ENCODE measurements around the gene ELP2.

Gene ELP2

GRCh38 chr18:36153203-36153602, 23.5 kb downstream of the ELP2 start:
- TF ChIP-seq BACH2 (CRISPR knock-in tag; IDR thresholded peaks at IDR 0.05; ENCODE audit: borderline replicate concordance), result no peak
- no peak for TF ChIP-seq ZNF70 (CRISPR knock-in tag; IDR thresholded peaks at IDR 0.05)
- no peak for TF ChIP-seq RARB (CRISPR knock-in tag; IDR thresholded peaks at IDR 0.05)
- no peak for TF ChIP-seq ZFP3 (CRISPR knock-in tag; IDR thresholded peaks at IDR 0.05)
- TF ChIP-seq PATZ1 (CRISPR knock-in tag; IDR thresholded peaks at IDR 0.05; ENCODE audit: borderline replicate concordance), result no peak
- no peak for TF ChIP-seq OSR1 (CRISPR knock-in tag; IDR thresholded peaks at IDR 0.05)
- no peak for TF ChIP-seq ARNTL (CRISPR knock-in tag; IDR thresholded peaks at IDR 0.05; ENCODE audit: borderline replicate concordance, low read depth)
- no peak for TF ChIP-seq ZFP30 (CRISPR knock-in tag; IDR thresholded peaks at IDR 0.05)
- TF ChIP-seq ISL1 (CRISPR knock-in tag; IDR thresholded peaks at IDR 0.05), result no peak
- TF ChIP-seq TSHZ2 (CRISPR knock-in tag; IDR thresholded peaks at IDR 0.05), result no peak
- TF ChIP-seq CSDC2 (CRISPR knock-in tag; IDR thresholded peaks at IDR 0.05), result no peak
- TF ChIP-seq ZNF565 (CRISPR knock-in tag; conservative IDR thresholded peaks at IDR 0.05; ENCODE audit: low read depth), result no peak
- TF ChIP-seq POU6F1 (CRISPR knock-in tag; IDR thresholded peaks at IDR 0.05; ENCODE audit: borderline replicate concordance, low read depth), result no peak
- TF ChIP-seq CREB5 (CRISPR knock-in tag; IDR thresholded peaks at IDR 0.05; ENCODE audit: low read depth), result no peak
- TF ChIP-seq ESRRG (CRISPR knock-in tag; IDR thresholded peaks at IDR 0.05), result no peak
- no peak for TF ChIP-seq ZC3H10 (CRISPR knock-in tag; IDR thresholded peaks at IDR 0.05)
- no peak for TF ChIP-seq ZNF8 (CRISPR knock-in tag; IDR thresholded peaks at IDR 0.05)
- no peak for TF ChIP-seq TOX (CRISPR knock-in tag; IDR thresholded peaks at IDR 0.05; ENCODE audit: borderline replicate concordance)
- no peak for TF ChIP-seq CSRNP3 (CRISPR knock-in tag; IDR thresholded peaks at IDR 0.05)
- no peak for ATAC-seq

GRCh38 chr18:36153771-36154170, 24.1 kb downstream of the ELP2 start:
- TF ChIP-seq ZC3H10 (CRISPR knock-in tag; IDR thresholded peaks at IDR 0.05), result no peak
- no peak for TF ChIP-seq ARNTL (CRISPR knock-in tag; IDR thresholded peaks at IDR 0.05; ENCODE audit: borderline replicate concordance, low read depth)
- TF ChIP-seq OSR1 (CRISPR knock-in tag; IDR thresholded peaks at IDR 0.05), result no peak
- no peak for TF ChIP-seq BACH2 (CRISPR knock-in tag; IDR thresholded peaks at IDR 0.05; ENCODE audit: borderline replicate concordance)
- TF ChIP-seq CSDC2 (CRISPR knock-in tag; IDR thresholded peaks at IDR 0.05), result no peak
- no peak for TF ChIP-seq RARB (CRISPR knock-in tag; IDR thresholded peaks at IDR 0.05)
- ATAC-seq, result no peak

GRCh38 chr18:36155851-36156757, 26.4 kb downstream of the ELP2 start:
- ATAC-seq, result no peak
- TF ChIP-seq ARNTL (CRISPR knock-in tag; IDR thresholded peaks at IDR 0.05; ENCODE audit: borderline replicate concordance, low read depth) (no peak), CSRNP3 (CRISPR knock-in tag; IDR thresholded peaks at IDR 0.05) (no peak), ZNF70 (CRISPR knock-in tag; IDR thresholded peaks at IDR 0.05) (no peak), ZNF8 (CRISPR knock-in tag; IDR thresholded peaks at IDR 0.05) (no peak)
